SK-N-MC (cell line): ENCODE data around the gene GLB1L3.

ENCODE experiments used
- EZH2 ChIP-seq: fragments of 200-600 bp; sonication (generic); IDR thresholded peaks from one replicate; pipeline ENCODE4 v1.6.1; 2017; ENCODE audit warnings: antibody characterized with exemption
- FOXP2 ChIP-seq: optimal IDR thresholded peaks from 2 replicates; pipeline ENCODE3; 2011; ENCODE audit warnings: mild to moderate bottlenecking, moderate library complexity; ENCODE audit not compliant: insufficient read depth; ENCODE audit errors: extremely low read length, control extremely low read depth
- POLR2AphosphoS5 ChIP-seq: IDR thresholded peaks from 2 replicates; pipeline ENCODE4 v1.6.1; 2012; ENCODE audit warnings: mild to moderate bottlenecking, low read depth, low read length, borderline replicate concordance

GRCh38 chr11:134317103-134317502 lies 40.9 kb downstream of the GLB1L3 start:
- TF ChIP-seq POLR2AphosphoS5 (no peak), EZH2 (no peak), FOXP2 (no peak)
